Mucosa of descending colon (tissue), 3 donors: ENCODE measurements around the gene HS3ST4. TPM values are rescaled to one million over a fixed set of nuclear protein-coding genes. Genes with fewer than 3 reads are reported as not detected.

Experiments
- ATAC-seq: fragments of 200-7000 bp; cut with Tn5 transposase; one replicate; pipeline ENCODE4 v1.9.1; 2020; ENCODE audit warnings: mild to moderate bottlenecking, moderate library complexity
- DNase-seq, 3 donors: peaks; one replicate each; pipeline ENCODE4 v3.0.0-alpha.2; 2020
- H3K36me3 ChIP-seq: fragments of 200-600 bp; one replicate; pipeline ENCODE4 v1.8.0; 2021; ENCODE audit warnings: low read depth, mild to moderate bottlenecking
- H3K4me1 ChIP-seq: fragments of 200-600 bp; one replicate; pipeline ENCODE4 v1.8.0; 2021; ENCODE audit warnings: low read depth, mild to moderate bottlenecking
- H3K4me3 ChIP-seq: fragments of 200-600 bp; one replicate; pipeline ENCODE4 v1.8.0; 2021; ENCODE audit warnings: mild to moderate bottlenecking
- H3K9me3 ChIP-seq: fragments of 200-600 bp; one replicate; pipeline ENCODE4 v1.8.0; 2021; ENCODE audit warnings: mild to moderate bottlenecking
- intact Hi-C, 2 donors: fragments of 100-400 bp; cut with DNase I in 1 of 2; cut with micrococcal nuclease in 1 of 2; formaldehyde crosslinking; loops; one replicate each; pipeline versions ENCODE4 v1.11.0 to v1.11.1; 2022; cut with DNase I, micrococcal nuclease
- total RNA-seq, 3 donors: library from RNA; stranded (reverse); fragmentation: NEBNext Ultra II Directional in 2 of 3; extraction: Animal tissue kit (Norgen Biotek cat#: 25700) in 2 of 3; gene quantifications; one replicate each; pipeline versions ENCODE4 v1.2.1 to v1.2.4, GENCODE V29; 2021 to 2023
- TF ChIP-seq, protein P1 (sequence below): fragments of 200-600 bp; IDR thresholded peaks from one replicate; pipeline ENCODE4 v1.8.0; 2022; ENCODE audit warnings: antibody characterized with exemption, mild to moderate bottlenecking
- donor health status: DM: no; HTN: no; CAD: no; lungs with moderate emphysema.
- donor health status: DM: no; HTN: no; CAD: no.
- donor health status: DM: no; HTN: yes; CAD: no.

Gene HS3ST4
- total RNA-seq, 3 donors from 2014 or later, result 0.41 TPM; not detected in 2

GRCh38 chr16:25950586-25951281 is 259.0 kb downstream of the HS3ST4 start:
- TF ChIP-seq, protein P1, sequence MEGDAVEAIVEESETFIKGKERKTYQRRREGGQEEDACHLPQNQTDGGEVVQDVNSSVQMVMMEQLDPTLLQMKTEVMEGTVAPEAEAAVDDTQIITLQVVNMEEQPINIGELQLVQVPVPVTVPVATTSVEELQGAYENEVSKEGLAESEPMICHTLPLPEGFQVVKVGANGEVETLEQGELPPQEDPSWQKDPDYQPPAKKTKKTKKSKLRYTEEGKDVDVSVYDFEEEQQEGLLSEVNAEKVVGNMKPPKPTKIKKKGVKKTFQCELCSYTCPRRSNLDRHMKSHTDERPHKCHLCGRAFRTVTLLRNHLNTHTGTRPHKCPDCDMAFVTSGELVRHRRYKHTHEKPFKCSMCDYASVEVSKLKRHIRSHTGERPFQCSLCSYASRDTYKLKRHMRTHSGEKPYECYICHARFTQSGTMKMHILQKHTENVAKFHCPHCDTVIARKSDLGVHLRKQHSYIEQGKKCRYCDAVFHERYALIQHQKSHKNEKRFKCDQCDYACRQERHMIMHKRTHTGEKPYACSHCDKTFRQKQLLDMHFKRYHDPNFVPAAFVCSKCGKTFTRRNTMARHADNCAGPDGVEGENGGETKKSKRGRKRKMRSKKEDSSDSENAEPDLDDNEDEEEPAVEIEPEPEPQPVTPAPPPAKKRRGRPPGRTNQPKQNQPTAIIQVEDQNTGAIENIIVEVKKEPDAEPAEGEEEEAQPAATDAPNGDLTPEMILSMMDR, result no peak
- intact Hi-C loops, result no loop called here
- Histone ChIP-seq H3K9me3 (no peaks in the 10 kb centered on the region), H3K4me1 (no peaks in the 10 kb centered on the region), H3K4me3 (no peak overlapping the region), H3K36me3 (no peaks in the 10 kb centered on the region)
- DNase-seq, result no peak
- no peak for ATAC-seq

DNA sequence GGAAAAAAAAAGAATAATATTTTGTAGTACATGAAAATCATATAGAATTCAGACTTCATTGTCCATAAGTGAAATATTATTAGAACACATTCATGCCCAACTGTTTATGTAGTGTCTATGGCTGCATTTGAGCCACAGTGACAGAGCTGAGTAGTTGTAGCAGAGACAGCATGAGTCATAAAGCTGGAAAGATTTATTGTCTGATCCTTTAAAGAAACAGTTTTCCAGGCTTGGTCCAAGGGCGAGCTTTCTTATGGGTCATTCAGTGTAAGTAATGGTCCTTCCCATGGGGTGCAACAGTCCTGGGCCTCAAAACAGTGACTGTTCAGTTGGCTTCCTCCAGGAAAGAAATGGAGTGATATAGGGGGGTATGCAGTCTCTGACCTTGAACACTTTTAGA is 260.2 kb downstream of the HS3ST4 start:
- no peaks in the 10 kb centered on the region for H3K9me3 ChIP-seq
- TF ChIP-seq, protein P1, result no peak
- no peak for ATAC-seq
- no peak overlapping the region for H3K4me3 ChIP-seq
- H3K4me1 ChIP-seq, result no peaks in the 10 kb centered on the region
- intact Hi-C loops, result no loop called here
- no peaks in the 10 kb centered on the region for H3K36me3 ChIP-seq
- DNase-seq, result no peak

DNA sequence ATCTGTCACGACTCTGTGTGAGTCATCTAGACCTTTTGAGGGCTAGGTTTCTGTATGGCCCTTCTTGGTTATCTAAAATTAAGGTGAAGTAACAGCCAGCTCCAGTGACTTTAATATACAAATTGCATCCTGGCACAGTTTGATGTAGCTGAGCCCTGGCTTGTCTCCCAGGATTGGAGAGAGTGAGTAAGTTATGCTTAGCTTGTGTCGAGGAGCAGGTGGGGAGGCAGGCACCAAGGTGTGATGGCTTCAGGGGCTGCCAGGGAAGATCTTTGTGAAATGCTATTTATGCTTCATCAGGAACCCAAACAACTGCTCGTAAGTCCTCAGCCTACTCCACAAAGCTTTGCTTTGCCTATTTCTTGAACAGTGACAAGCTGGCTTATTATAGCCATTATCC is 261.2 kb downstream of the HS3ST4 start:
- intact Hi-C loops, result no loop called here
- no peaks in the 10 kb centered on the region for H3K9me3 ChIP-seq
- no peak for DNase-seq
- H3K36me3 ChIP-seq, result no peaks in the 10 kb centered on the region
- no peak for ATAC-seq
- no peaks in the 10 kb centered on the region for H3K4me1 ChIP-seq
- TF ChIP-seq, protein P1, result no peak
- no peak overlapping the region for H3K4me3 ChIP-seq

DNA sequence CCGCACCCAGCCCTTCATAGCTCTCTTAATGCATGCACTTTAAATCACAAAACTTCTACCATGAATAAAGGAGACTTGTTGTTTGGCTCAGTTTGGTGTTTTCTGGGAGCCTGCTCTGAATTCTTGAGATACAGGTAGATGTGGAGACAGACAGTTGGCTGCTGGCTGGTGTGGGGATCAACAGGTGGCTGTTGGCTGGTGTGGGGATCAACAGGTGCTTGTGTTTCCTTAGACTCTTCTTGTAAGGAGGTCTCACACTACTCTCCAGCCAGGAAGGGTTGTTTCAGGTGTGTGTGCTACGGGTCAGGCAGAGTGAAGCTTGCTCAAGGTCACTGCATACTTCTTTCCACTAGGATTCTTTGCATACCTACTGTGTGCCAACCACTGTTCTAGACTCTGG is 265.9 kb downstream of the HS3ST4 start:
- intact Hi-C loops, result no loop called here
- no peak overlapping the region for H3K4me3 ChIP-seq
- H3K36me3 ChIP-seq, result no peaks in the 10 kb centered on the region
- H3K9me3 ChIP-seq, result no peaks in the 10 kb centered on the region
- DNase-seq (no peak), ATAC-seq (no peak)
- H3K4me1 ChIP-seq, result no peaks in the 10 kb centered on the region
- TF ChIP-seq, protein P1, result no peak

DNA sequence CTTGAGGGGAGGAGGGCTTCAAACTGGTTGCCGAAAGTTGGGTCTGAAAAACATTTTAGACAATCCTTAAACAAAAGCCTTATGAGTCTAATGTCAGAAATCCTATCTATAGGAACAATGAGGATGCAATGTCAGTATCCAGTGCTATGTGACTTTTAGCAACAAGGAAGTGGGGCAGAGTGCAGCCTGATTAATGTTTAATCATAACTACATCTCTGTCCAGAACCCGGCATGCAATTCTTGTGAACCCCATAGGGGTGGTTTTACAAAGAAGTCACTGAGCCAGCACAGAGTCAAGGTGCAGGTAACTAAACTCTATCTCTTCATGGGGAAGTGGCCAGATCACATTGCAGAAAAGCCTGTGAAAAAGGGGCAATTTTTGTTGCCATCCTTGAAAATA is 267.5 kb downstream of the HS3ST4 start:
- DNase-seq, result peak in 1 of 3 donors; percentile 71
- intact Hi-C loops, result no loop called here
- no peaks in the 10 kb centered on the region for H3K36me3 ChIP-seq
- no peaks in the 10 kb centered on the region for H3K4me1 ChIP-seq
- no peak overlapping the region for H3K4me3 ChIP-seq
- ATAC-seq, result peak; percentile 72
- TF ChIP-seq, protein P1, result no peak
- no peaks in the 10 kb centered on the region for H3K9me3 ChIP-seq
